ENCODE results near the gene HAGHL. TPM values are rescaled to one million over a fixed set of nuclear protein-coding genes. Genes with fewer than 3 reads are reported as not detected.

HAGHL gene
- total RNA-seq, 2 experiments from 2014 or later: 8.4 to 11.2 TPM

- Mint-ChIP-seq H3K27ac (no peak overlapping the region), H3K9me3 (ENCODE audit: insufficient read depth) (no peaks in the 10 kb centered on the region), H3K4me3 (no peak overlapping the region), H3K36me3 (ENCODE audit: low read depth) (peaks cover 19% of the 10 kb centered on the region), H3K27me3 (ENCODE audit: low read depth) (no peaks in the 10 kb centered on the region), H3K4me1 (ENCODE audit: low read depth) (peaks cover 20% of the 10 kb centered on the region)
- ChIA-PET POLR2A (interaction anchor here (0.5 kb wide), 1 partner anchor 231 kb away, joined by 3 read pairs; no protein-coding TSS in a partner anchor), CTCF (interaction anchor here (0.6 to 1.9 kb wide), 4 partner anchors 12 to 22 kb away, joined by 3 to 10 read pairs (median 4); partner anchors contain the start of gene METRN)
- peak; percentile 31 for ATAC-seq
- DNase-seq: no peak
Measured at GRCh38 chr16:733382-734207, 6.7 kb downstream of the HAGHL start.

DNA sequence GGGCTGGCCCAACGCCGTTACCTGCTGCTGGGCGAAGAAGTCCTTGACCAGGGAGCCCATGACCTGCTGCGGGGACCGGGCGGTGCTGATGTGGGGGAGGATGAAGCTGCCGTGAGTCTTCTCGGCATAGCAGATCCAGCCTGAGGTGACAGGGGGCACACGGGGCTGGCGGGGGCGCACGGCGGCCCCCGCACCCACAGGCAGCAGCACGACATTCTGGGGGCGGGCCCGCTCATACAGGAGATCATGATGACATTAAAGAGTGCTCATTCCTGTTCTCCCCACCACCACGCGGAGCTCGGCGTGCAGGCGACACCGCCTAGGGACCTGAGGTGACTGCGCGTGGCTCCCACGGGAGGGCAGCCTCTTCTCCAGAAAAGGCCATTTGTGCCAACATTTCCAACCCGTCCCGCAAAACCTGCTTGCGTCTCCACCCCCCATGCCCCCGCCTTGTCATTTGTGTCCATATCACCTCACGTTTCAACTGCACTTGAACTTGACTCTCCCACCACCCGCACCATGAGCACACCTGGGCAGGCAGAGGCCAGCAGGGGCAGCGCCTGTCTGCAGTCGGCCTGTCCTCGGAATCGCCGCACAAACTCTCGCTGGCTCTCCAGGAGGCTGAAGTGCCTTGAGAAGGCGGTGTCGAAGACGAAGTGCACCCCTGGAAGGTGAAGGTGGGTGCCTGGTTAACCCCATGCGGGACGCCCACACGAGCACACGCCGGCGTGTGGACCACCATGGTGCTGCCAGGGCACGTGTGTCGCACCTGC lies 7.5 kb downstream of the HAGHL start:
- H3K4me3 Mint-ChIP-seq: no peak overlapping the region
- H3K9me3 Mint-ChIP-seq (ENCODE audit: insufficient read depth): no peaks in the 10 kb centered on the region
- H3K36me3 Mint-ChIP-seq (ENCODE audit: low read depth): peaks cover 22% of the 10 kb centered on the region
- DNase-seq (no peak), ATAC-seq (no peak)
- ChIA-PET CTCF (no interaction called here), POLR2A (no interaction called here)
- no peaks in the 10 kb centered on the region for H3K27me3 Mint-ChIP-seq (ENCODE audit: low read depth)
- H3K4me1 Mint-ChIP-seq (ENCODE audit: low read depth): peaks cover 26% of the 10 kb centered on the region
- H3K27ac Mint-ChIP-seq: no peak overlapping the region

- no peak overlapping the region for H3K27ac Mint-ChIP-seq
- POLR2A ChIA-PET: no interaction called here
- H3K4me1 Mint-ChIP-seq (ENCODE audit: low read depth): peaks cover 33% of the 10 kb centered on the region
Measured at GRCh38 chr16:734981-735881, 8.3 kb downstream of the HAGHL start.

DNA sequence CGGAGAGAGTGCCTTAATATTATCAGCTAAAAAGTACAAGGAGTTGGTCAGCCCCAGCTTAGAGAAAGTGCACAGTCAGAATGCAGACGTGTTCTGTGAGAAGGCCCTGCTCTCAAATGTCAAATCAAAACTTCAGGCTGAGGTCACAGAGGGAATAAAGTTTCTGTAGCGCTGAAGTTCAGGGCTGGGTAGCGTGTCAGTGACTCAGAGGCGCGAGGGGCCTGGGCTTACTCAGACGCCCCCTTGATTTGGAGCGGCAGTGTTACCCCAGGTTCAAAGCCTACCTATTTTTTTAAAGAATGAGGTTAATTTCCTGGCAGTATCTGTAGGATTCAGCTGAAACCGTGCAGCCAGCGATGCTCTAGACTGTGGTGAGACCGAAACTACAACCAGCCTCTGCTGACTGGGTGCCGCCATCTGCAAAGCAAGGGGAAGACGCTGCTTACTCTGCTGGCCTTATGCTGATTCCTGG lies 9.1 kb downstream of the HAGHL start:
- Mint-ChIP-seq H3K9me3 (ENCODE audit: insufficient read depth) (no peaks in the 10 kb centered on the region), H3K27me3 (ENCODE audit: low read depth) (no peaks in the 10 kb centered on the region), H3K36me3 (ENCODE audit: low read depth) (peaks cover 23% of the 10 kb centered on the region), H3K4me3 (no peak overlapping the region), H3K4me1 (ENCODE audit: low read depth) (peaks cover 33% of the 10 kb centered on the region), H3K27ac (no peak overlapping the region)
- DNase-seq (no peak), ATAC-seq (no peak)
- CTCF ChIA-PET: interaction anchor here (0.9 to 1.6 kb wide), 3 partner anchors 10 to 26 kb away, joined by 3 to 6 read pairs (median 3); no protein-coding TSS in a partner anchor
- POLR2A ChIA-PET: no interaction called here

More at GRCh38 chr16:734981-735881, 8.3 kb downstream of the HAGHL start:
- no peak for ATAC-seq
- Mint-ChIP-seq H3K27me3 (ENCODE audit: low read depth) (no peaks in the 10 kb centered on the region), H3K9me3 (ENCODE audit: insufficient read depth) (no peaks in the 10 kb centered on the region), H3K4me3 (no peak overlapping the region), H3K36me3 (ENCODE audit: low read depth) (peaks cover 23% of the 10 kb centered on the region)
- no peak for DNase-seq
- CTCF ChIA-PET: interaction anchor here (0.9 to 1.6 kb wide), 3 partner anchors 9 to 25 kb away, joined by 3 to 6 read pairs (median 3); no protein-coding TSS in a partner anchor

DNA sequence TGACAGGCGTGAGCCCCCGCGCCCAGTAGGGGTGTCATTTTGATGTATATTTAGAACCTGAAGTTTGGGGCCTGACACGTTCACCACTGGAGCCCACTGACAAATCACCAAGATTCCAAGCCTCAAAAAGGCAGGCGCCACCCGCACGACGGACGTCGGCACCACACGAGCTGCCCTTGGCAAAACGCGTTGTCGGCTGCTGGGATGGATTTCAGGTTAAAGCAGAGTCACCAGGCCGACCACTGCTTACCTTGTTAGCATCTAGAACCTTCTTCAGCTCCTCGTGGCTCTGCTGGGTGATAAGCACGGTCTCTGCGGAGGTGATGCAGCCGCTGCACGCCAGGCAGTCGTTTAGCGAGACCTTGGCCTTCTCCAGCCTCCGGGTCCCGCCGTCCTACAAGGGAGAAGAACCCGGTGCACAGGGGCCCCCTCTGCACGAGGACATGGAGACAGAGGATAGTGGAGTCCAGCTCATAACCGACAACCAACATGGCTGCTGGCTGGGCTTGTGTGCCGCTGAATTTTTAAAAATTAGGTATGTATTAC lies 10.1 kb downstream of the HAGHL start:
- ChIA-PET POLR2A (no interaction called here), CTCF (interaction anchor here (1.3 kb wide), 2 partner anchors 11 to 17 kb away, joined by 3 to 4 read pairs; partner anchors contain the start of gene CCDC78)
- DNase-seq: no peak
- peaks cover 36% of the 10 kb centered on the region for H3K4me1 Mint-ChIP-seq (ENCODE audit: low read depth)
- peaks cover 23% of the 10 kb centered on the region for H3K36me3 Mint-ChIP-seq (ENCODE audit: low read depth)
- H3K9me3 Mint-ChIP-seq (ENCODE audit: insufficient read depth): no peaks in the 10 kb centered on the region
- no peak overlapping the region for H3K27ac Mint-ChIP-seq
- H3K27me3 Mint-ChIP-seq (ENCODE audit: low read depth): no peaks in the 10 kb centered on the region
- no peak for ATAC-seq
- no peak overlapping the region for H3K4me3 Mint-ChIP-seq

DNA sequence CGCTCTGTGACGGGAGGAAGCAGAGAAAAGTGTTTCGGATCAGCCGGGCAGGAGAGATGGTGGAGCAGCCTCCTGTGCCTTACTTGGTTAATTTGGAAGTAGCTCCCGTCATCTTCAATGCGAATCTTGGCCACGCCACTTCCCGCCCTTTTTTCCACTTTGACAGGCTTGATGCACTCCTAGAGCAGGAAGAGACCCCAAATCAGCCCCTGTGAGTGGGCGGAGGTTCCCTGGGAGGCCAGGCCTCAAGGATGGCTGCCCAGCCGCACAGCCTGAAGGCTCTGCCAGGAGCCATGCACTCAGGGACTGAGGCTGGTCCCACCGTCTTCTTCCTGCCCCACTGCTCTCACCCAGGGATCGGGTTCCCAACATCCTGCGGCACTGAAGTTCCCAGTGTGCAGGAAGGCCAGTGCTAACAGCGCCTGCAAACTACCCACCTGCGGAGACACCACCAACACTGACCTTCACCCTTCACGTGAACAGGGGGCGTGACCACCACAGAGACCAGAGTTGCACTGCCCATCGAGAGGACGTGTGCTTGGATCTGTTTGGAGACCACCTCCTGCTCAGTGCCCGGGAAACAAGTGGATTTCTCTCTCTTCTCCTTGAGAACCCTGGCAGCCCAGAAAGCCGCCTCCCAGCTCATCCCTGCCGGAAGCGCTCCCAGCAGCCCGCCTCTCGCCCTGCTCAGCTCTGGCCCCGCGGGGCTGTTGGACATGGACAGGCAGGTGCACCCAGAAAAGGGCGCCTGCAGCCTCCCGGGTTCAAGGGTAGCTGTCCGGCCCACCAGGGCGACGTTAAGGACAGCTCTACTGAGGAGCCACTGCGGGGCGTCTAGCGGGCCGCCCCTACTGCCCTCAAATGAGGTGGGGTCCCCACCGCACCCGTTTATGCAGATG lies 12.9 kb downstream of the HAGHL start:
- ATAC-seq (peak; percentile 1), DNase-seq (no peak)
- H3K27ac Mint-ChIP-seq: peak overlapping the region; percentile 71
- H3K36me3 Mint-ChIP-seq (ENCODE audit: low read depth): peaks cover 19% of the 10 kb centered on the region
- POLR2A ChIA-PET: interaction anchor here (1.5 kb wide), 1 partner anchor 10 kb away, joined by 3 read pairs; no protein-coding TSS in a partner anchor
- H3K27me3 Mint-ChIP-seq (ENCODE audit: low read depth): no peaks in the 10 kb centered on the region
- H3K4me1 Mint-ChIP-seq (ENCODE audit: low read depth): peaks cover 36% of the 10 kb centered on the region
- peak overlapping the region; percentile 85 for H3K4me3 Mint-ChIP-seq
- no peaks in the 10 kb centered on the region for H3K9me3 Mint-ChIP-seq (ENCODE audit: insufficient read depth)
- CTCF ChIA-PET: interaction anchor here (0.6 to 3.2 kb wide), 9 partner anchors 8 to 71 kb away, joined by 3 to 16 read pairs (median 4); partner anchors contain the start of gene ANTKMT

GRCh38 chr16:740459-740763 lies 13.5 kb downstream of the HAGHL start:
- no peaks in the 10 kb centered on the region for H3K27me3 Mint-ChIP-seq (ENCODE audit: low read depth)
- H3K4me1 Mint-ChIP-seq (ENCODE audit: low read depth): peaks cover 32% of the 10 kb centered on the region
- peak overlapping the region; percentile 85 for H3K4me3 Mint-ChIP-seq
- H3K27ac Mint-ChIP-seq: peak overlapping the region; percentile 71
- ATAC-seq: peak; percentile 36
- H3K9me3 Mint-ChIP-seq (ENCODE audit: insufficient read depth): no peaks in the 10 kb centered on the region
- H3K36me3 Mint-ChIP-seq (ENCODE audit: low read depth): peaks cover 15% of the 10 kb centered on the region
- ChIA-PET POLR2A (interaction anchor here (1.5 kb wide), 1 partner anchor 10 kb away, joined by 3 read pairs; no protein-coding TSS in a partner anchor), CTCF (interaction anchor here (0.6 to 3.2 kb wide), 10 partner anchors 8 to 72 kb away, joined by 3 to 16 read pairs (median 4); partner anchors contain the start of gene ANTKMT)
- DNase-seq: no peak

GRCh38 chr16:740764-741505 lies 14.0 kb downstream of the HAGHL start, which contains the start of gene CIAO3:
TSS of gene CIAO3 (minus strand) at chr16:740997. CDS start at chr16:740985, 12 bp downstream.
- peak within 1 kb of the TSS; percentile 85 for H3K4me3 Mint-ChIP-seq
- DNase-seq (peak; percentile 93), ATAC-seq (peak; percentile 95)
- no peaks in the 10 kb centered on the region for H3K27me3 Mint-ChIP-seq (ENCODE audit: low read depth)
- ChIA-PET CTCF (interaction anchor here (0.6 to 3.2 kb wide), 10 partner anchors 9 to 72 kb away, joined by 3 to 16 read pairs (median 4); partner anchors contain the start of gene ANTKMT), POLR2A (interaction anchor here (1.5 kb wide), 1 partner anchor 11 kb away, joined by 3 read pairs; no protein-coding TSS in a partner anchor)
- no peaks in the 10 kb centered on the region for H3K9me3 Mint-ChIP-seq (ENCODE audit: insufficient read depth)
- H3K4me1 Mint-ChIP-seq (ENCODE audit: low read depth): peaks cover 29% of the 10 kb centered on the region
- peaks cover 12% of the 10 kb centered on the region for H3K36me3 Mint-ChIP-seq (ENCODE audit: low read depth)
- peak within 1 kb of the TSS; percentile 71 for H3K27ac Mint-ChIP-seq

GRCh38 chr16:741986-742629 lies 15.2 kb downstream of the HAGHL start:
- no peaks in the 10 kb centered on the region for H3K9me3 Mint-ChIP-seq (ENCODE audit: insufficient read depth)
- POLR2A ChIA-PET: no interaction called here
- no peak overlapping the region for H3K27ac Mint-ChIP-seq
- H3K4me1 Mint-ChIP-seq (ENCODE audit: low read depth): peaks cover 24% of the 10 kb centered on the region
- H3K4me3 Mint-ChIP-seq: peak overlapping the region; percentile 76
- H3K27me3 Mint-ChIP-seq (ENCODE audit: low read depth): no peaks in the 10 kb centered on the region
- CTCF ChIA-PET: interaction anchor here (1.0 to 3.2 kb wide), 7 partner anchors 9 to 44 kb away, joined by 3 to 16 read pairs (median 9); partner anchors contain the start of gene ANTKMT
- DNase-seq (no peak), ATAC-seq (no peak)
- H3K36me3 Mint-ChIP-seq (ENCODE audit: low read depth): peaks cover 9% of the 10 kb centered on the region

Measured in activated CD8-positive, alpha-beta T cell treated with anti-CD3 and anti-CD28 coated beads, Interleukin-2, amount 10 ng/mL, durations not matched to agents 7 days and 5 days (primary cell).